ENCODE data around the gene ATG2A.

- TF ChIP-seq POLR2AphosphoS5 (IDR thresholded peaks at IDR 0.05; ENCODE audit: low read depth, low read length) (0 out of 2 replicates have a peak, but pooled peaks have one; percentile 8), POLR2A (IDR thresholded peaks at IDR 0.05; ENCODE audit: borderline replicate concordance, extremely low read depth, insufficient read depth, insufficient read length) (no peak), JUND (IDR thresholded peaks at IDR 0.05) (no peak), REST (IDR thresholded peaks at IDR 0.05; ENCODE audit: low read depth) (no peak)
- TF ChIP-seq, protein P1, sequence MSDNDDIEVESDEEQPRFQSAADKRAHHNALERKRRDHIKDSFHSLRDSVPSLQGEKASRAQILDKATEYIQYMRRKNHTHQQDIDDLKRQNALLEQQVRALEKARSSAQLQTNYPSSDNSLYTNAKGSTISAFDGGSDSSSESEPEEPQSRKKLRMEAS (IDR thresholded peaks at IDR 0.05): no peak
- TF ChIP-seq, protein P2, sequence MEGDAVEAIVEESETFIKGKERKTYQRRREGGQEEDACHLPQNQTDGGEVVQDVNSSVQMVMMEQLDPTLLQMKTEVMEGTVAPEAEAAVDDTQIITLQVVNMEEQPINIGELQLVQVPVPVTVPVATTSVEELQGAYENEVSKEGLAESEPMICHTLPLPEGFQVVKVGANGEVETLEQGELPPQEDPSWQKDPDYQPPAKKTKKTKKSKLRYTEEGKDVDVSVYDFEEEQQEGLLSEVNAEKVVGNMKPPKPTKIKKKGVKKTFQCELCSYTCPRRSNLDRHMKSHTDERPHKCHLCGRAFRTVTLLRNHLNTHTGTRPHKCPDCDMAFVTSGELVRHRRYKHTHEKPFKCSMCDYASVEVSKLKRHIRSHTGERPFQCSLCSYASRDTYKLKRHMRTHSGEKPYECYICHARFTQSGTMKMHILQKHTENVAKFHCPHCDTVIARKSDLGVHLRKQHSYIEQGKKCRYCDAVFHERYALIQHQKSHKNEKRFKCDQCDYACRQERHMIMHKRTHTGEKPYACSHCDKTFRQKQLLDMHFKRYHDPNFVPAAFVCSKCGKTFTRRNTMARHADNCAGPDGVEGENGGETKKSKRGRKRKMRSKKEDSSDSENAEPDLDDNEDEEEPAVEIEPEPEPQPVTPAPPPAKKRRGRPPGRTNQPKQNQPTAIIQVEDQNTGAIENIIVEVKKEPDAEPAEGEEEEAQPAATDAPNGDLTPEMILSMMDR (IDR thresholded peaks at IDR 0.05 in 2 of 3, conservative IDR thresholded peaks at IDR 0.05 in 1 of 3; ENCODE audit: borderline replicate concordance in 1 of 3, insufficient read depth in 1 of 3, low read depth in 2 of 3, low read length in 2 of 3): no peak
These were observed 802 bp downstream of the ATG2A start for GRCh38 chr11:64916040-64916774.

All from HCT116 (cell line).